Neural progenitor cell (in vitro differentiated cells): Measurements from ENCODE around the gene PRPH2. TPM values are rescaled to one million over a fixed set of nuclear protein-coding genes. Genes with fewer than 3 reads are reported as not detected.
"Not testable (repeated sequence)": the region's sequence is repeated elsewhere in the genome, so short reads cannot be mapped to it uniquely, and the experiment has no call there.

Source experiments
- DNase-seq: peaks from one replicate; pipeline ENCODE4 v3.0.0-alpha.2; 2016; ENCODE audit warnings: low spot score
- H2AFZ ChIP-seq: fragments of 200-600 bp; sonication (generic); replicated peaks from 2 replicates; pipeline ENCODE4 v1.6.1; 2016; ENCODE audit warnings: antibody characterized with exemption
- H3F3A ChIP-seq: fragments of 200-600 bp; sonication (generic); 2 replicates; pipeline ENCODE4 v1.6.1; 2016; ENCODE audit warnings: antibody characterized with exemption, low read depth
- H3K27ac ChIP-seq: fragments of 200-600 bp; sonication (generic); 2 replicates; pipeline ENCODE4 v1.5.1; 2016; ENCODE audit warnings: mild to moderate bottlenecking
- H3K27me3 ChIP-seq: fragments of 200-600 bp; sonication (generic); 2 replicates; pipeline ENCODE4 v1.6.1; 2016; ENCODE audit warnings: mild to moderate bottlenecking, moderate library complexity
- H3K36me3 ChIP-seq: fragments of 200-600 bp; sonication (generic); 2 replicates; pipeline ENCODE4 v1.5.1; 2016
- H3K4me1 ChIP-seq: fragments of 200-600 bp; sonication (generic); 2 replicates; pipeline ENCODE4 v1.6.1; 2016; ENCODE audit warnings: mixed run types
- H3K4me2 ChIP-seq: fragments of 200-600 bp; sonication (generic); 2 replicates; pipeline ENCODE4 v1.6.1; 2016
- H3K4me3 ChIP-seq: fragments of 200-600 bp; sonication (generic); 2 replicates; pipeline ENCODE4 v1.5.1; 2016
- H3K79me2 ChIP-seq: fragments of 200-600 bp; sonication (generic); 2 replicates; pipeline ENCODE4 v1.6.1; 2016; ENCODE audit warnings: low read depth
- H3K9ac ChIP-seq: fragments of 200-600 bp; sonication (generic); 2 replicates; pipeline ENCODE4 v1.6.1; 2016
- H3K9me3 ChIP-seq: fragments of 200-600 bp; sonication (generic); 2 replicates; pipeline ENCODE4 v1.5.1; 2016; ENCODE audit warnings: low read depth
- H4K20me1 ChIP-seq: fragments of 200-600 bp; sonication (generic); 2 replicates; pipeline ENCODE4 v1.6.1; 2016; ENCODE audit warnings: low read depth
- H3K27ac Mint-ChIP-seq: 3 replicates; pipeline ENCODE4 v1.8.0; 2021; ENCODE audit warnings: mixed read lengths
- H3K27me3 Mint-ChIP-seq: 2 replicates; pipeline ENCODE4 v1.8.0; 2022; ENCODE audit warnings: low read depth, mild to moderate bottlenecking, inconsistent platforms, moderate library complexity, mixed read lengths; ENCODE audit not compliant: insufficient read depth
- H3K36me3 Mint-ChIP-seq: 3 replicates; pipeline ENCODE4 v1.8.0; 2021; ENCODE audit warnings: mixed read lengths
- H3K4me1 Mint-ChIP-seq: 3 replicates; pipeline ENCODE4 v1.8.0; 2021; ENCODE audit warnings: mixed read lengths
- H3K4me3 Mint-ChIP-seq: 3 replicates; pipeline ENCODE4 v1.8.0; 2021; ENCODE audit warnings: mild to moderate bottlenecking, moderate library complexity, mixed read lengths
- H3K9me3 Mint-ChIP-seq: 3 replicates; pipeline ENCODE4 v1.8.0; 2020; ENCODE audit warnings: mixed read lengths
- EZH2 ChIP-seq: fragments of 200-600 bp; sonication (generic); IDR thresholded peaks from 2 replicates; pipeline ENCODE4 v1.6.1; 2017; ENCODE audit warnings: antibody characterized with exemption, mild to moderate bottlenecking, moderate library complexity
- EZH2phosphoT487 ChIP-seq: fragments of 200-600 bp; sonication (generic); IDR thresholded peaks from 2 replicates; pipeline ENCODE4 v1.6.1; 2017; ENCODE audit warnings: antibody characterized with exemption
- total RNA-seq: library from RNA; depleted of rRNA; stranded (reverse); fragments of >200 nt; gene quantifications from 2 replicates; pipeline ENCODE4 v1.2.3, GENCODE V29; 2015; ENCODE audit warnings: low replicate concordance
- TF ChIP-seq, protein P1 (sequence below): fragments of 200-600 bp; sonication (generic); IDR thresholded peaks from 2 replicates; pipeline ENCODE4 v1.5.1; 2017; ENCODE audit warnings: antibody characterized with exemption, mild to moderate bottlenecking

The PRPH2 gene
- total RNA-seq, 1 donor from 2014 or later = not detected

DNA sequence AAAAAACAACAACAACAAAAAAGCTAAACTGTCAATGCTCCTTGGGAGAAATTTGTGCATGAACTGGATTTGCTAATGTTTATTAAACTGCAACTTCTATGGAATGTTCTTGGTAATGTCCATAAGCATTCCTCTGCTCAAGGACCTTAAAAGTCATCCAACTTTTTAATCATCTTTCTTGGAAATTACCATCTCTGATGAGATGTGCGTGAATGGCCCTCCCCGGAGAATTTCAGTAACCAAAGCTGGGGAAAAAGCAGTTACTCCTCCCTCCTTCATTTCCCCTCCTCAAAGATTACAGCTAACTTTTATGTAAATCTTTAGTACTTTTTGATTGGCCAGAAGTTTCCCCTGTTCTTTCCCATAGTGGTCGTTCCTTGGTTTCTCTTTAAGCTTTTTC lies 18.3 kb upstream of the PRPH2 start:
- no peak overlapping the region for H3K4me3 ChIP-seq
- H3K4me2 ChIP-seq = no peak overlapping the region
- Mint-ChIP-seq H3K36me3 (peaks cover under 1% of the 10 kb centered on the region), H3K4me1 (peaks cover 10% of the 10 kb centered on the region), H3K4me3 (no peak overlapping the region), H3K27ac (no peak overlapping the region), H3K27me3 (peaks cover 3% of the 10 kb centered on the region), H3K9me3 (no peaks in the 10 kb centered on the region)
- no peak overlapping the region for H2AFZ ChIP-seq
- peaks cover 7% of the 10 kb centered on the region for H3K4me1 ChIP-seq
- peaks cover 22% of the 10 kb centered on the region for H3K79me2 ChIP-seq
- H3F3A ChIP-seq = peaks cover 14% of the 10 kb centered on the region
- TF ChIP-seq, protein P1, sequence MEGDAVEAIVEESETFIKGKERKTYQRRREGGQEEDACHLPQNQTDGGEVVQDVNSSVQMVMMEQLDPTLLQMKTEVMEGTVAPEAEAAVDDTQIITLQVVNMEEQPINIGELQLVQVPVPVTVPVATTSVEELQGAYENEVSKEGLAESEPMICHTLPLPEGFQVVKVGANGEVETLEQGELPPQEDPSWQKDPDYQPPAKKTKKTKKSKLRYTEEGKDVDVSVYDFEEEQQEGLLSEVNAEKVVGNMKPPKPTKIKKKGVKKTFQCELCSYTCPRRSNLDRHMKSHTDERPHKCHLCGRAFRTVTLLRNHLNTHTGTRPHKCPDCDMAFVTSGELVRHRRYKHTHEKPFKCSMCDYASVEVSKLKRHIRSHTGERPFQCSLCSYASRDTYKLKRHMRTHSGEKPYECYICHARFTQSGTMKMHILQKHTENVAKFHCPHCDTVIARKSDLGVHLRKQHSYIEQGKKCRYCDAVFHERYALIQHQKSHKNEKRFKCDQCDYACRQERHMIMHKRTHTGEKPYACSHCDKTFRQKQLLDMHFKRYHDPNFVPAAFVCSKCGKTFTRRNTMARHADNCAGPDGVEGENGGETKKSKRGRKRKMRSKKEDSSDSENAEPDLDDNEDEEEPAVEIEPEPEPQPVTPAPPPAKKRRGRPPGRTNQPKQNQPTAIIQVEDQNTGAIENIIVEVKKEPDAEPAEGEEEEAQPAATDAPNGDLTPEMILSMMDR = no peak
- TF ChIP-seq EZH2phosphoT487 (no peak), EZH2 (no peak)
- DNase-seq = no peak
- no peak overlapping the region for H3K9ac ChIP-seq
- H3K36me3 ChIP-seq = no peaks in the 10 kb centered on the region
- H3K27me3 ChIP-seq = no peaks in the 10 kb centered on the region
- peaks cover 15% of the 10 kb centered on the region for H4K20me1 ChIP-seq
- H3K27ac ChIP-seq = no peak overlapping the region
- no peaks in the 10 kb centered on the region for H3K9me3 ChIP-seq

DNA sequence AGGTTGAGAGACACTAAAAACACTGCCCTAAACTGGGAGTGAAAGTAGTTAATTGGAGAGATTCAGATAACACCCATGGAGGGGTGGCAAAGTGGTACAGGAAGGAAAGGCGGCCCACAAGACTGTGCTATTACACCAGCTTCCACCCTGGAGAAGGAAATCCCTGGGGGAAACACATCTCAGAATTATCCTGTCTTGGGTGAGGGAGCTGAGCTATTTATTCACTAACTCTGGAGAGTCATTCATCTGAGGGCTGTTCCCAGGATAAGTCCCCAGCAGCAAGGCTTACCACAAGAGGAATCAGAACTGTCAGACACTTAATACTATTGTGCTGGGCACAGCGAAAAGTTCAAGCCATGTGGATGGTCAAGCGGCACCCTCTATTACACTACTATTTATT lies 13.6 kb upstream of the PRPH2 start:
- no peaks in the 10 kb centered on the region for H3K9me3 ChIP-seq
- no peak overlapping the region for H2AFZ ChIP-seq
- H3K27me3 Mint-ChIP-seq = peaks cover 2% of the 10 kb centered on the region
- H4K20me1 ChIP-seq = no peaks in the 10 kb centered on the region
- H3K9ac ChIP-seq = no peak overlapping the region
- no peak overlapping the region for H3K4me2 ChIP-seq
- peaks cover 2% of the 10 kb centered on the region for H3K9me3 Mint-ChIP-seq
- H3K27ac Mint-ChIP-seq = no peak overlapping the region
- peaks cover 2% of the 10 kb centered on the region for H3K4me1 Mint-ChIP-seq
- no peak for TF ChIP-seq EZH2phosphoT487
- TF ChIP-seq, protein P1 = no peak
- TF ChIP-seq EZH2 = no peak
- DNase-seq = no peak
- no peak overlapping the region for H3K27ac ChIP-seq
- H3K4me3 Mint-ChIP-seq = no peak overlapping the region
- no peaks in the 10 kb centered on the region for H3K36me3 Mint-ChIP-seq
- no peaks in the 10 kb centered on the region for H3K27me3 ChIP-seq
- no peaks in the 10 kb centered on the region for H3K36me3 ChIP-seq
- no peaks in the 10 kb centered on the region for H3K4me1 ChIP-seq
- no peaks in the 10 kb centered on the region for H3F3A ChIP-seq
- H3K79me2 ChIP-seq = no peaks in the 10 kb centered on the region
- H3K4me3 ChIP-seq = no peak overlapping the region

DNA sequence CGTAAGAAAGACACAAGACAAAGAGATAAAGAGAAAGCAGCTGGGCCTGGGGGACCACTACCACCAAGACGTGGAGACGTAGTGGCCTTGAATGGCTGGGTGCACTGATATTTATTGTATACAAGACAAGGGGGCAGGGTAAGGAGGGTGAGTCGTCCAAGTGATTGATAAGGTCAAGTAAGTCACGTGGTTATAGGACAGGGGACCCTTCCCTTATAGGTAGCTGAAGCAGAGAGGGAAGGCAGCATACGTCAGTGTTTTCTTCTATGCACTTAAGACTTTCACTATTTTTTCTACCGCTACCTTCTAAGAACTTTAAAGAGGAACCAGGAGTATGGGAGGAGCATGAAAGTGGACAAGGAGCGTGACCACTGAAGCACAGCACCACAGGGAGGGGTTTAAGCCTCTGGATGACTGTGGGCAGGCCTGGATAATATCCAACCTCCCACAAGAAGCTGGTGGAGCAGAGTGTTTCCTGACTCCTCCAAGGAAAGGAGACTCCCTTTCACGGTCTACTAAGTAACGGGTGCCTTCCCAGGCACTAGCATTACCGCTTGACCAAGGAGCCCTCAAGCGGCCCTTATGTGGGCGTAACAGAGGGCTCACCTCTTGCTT lies 11.6 kb upstream of the PRPH2 start:
- not testable (repeated sequence) for H3K27ac ChIP-seq, H3K4me1 Mint-ChIP-seq, H3K27me3 Mint-ChIP-seq

DNA sequence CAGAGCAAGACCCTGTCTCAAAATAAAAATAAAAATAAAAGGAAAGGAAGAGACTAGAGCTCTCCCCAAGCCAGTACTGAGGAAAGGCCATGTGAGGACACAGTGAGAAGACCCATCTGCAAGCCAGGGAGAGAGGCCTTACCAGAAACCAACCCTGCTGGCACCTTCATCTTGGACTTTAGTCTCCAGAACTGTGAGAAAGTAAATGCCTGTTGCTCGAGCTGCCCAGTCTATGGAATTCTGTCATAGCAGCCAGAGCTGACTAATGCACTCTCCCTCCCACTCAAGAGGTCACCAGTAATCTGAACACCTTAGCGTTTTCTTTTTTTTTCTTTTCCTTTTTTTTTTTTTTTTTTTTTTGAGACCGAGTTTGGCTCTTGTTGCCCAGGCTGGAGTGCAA lies 7.3 kb upstream of the PRPH2 start:
- peaks cover 2% of the 10 kb centered on the region for H3K9me3 Mint-ChIP-seq
- H3K9me3 ChIP-seq = no peaks in the 10 kb centered on the region
- no peak for DNase-seq
- H3K79me2 ChIP-seq = no peaks in the 10 kb centered on the region
- H3K4me1 ChIP-seq = no peaks in the 10 kb centered on the region
- no peaks in the 10 kb centered on the region for H3F3A ChIP-seq
- H3K36me3 Mint-ChIP-seq = no peaks in the 10 kb centered on the region
- no peaks in the 10 kb centered on the region for H4K20me1 ChIP-seq
- TF ChIP-seq EZH2 (no peak), EZH2phosphoT487 (no peak)
- TF ChIP-seq, protein P1 = no peak
- H3K27ac Mint-ChIP-seq = no peak overlapping the region
- H3K27ac ChIP-seq = no peak overlapping the region
- H3K27me3 Mint-ChIP-seq = peaks cover 6% of the 10 kb centered on the region
- no peak overlapping the region for H3K4me2 ChIP-seq
- no peak overlapping the region for H3K4me3 Mint-ChIP-seq
- H3K27me3 ChIP-seq = no peaks in the 10 kb centered on the region
- no peak overlapping the region for H3K9ac ChIP-seq
- H3K4me3 ChIP-seq = no peak overlapping the region
- no peak overlapping the region for H2AFZ ChIP-seq
- H3K36me3 ChIP-seq = no peaks in the 10 kb centered on the region
- peaks cover 4% of the 10 kb centered on the region for H3K4me1 Mint-ChIP-seq

More for the DNA sequence above, 11.6 kb upstream of the PRPH2 start:
- not testable (repeated sequence) for H3K9ac ChIP-seq, H2AFZ ChIP-seq, H3K27ac Mint-ChIP-seq, H3F3A ChIP-seq, H3K27me3 ChIP-seq, H3K36me3 ChIP-seq, DNase-seq, H3K9me3 Mint-ChIP-seq, H3K79me2 ChIP-seq, H3K36me3 Mint-ChIP-seq, H3K9me3 ChIP-seq, H4K20me1 ChIP-seq, H3K4me3 Mint-ChIP-seq, H3K4me1 ChIP-seq, H3K4me3 ChIP-seq, H3K4me2 ChIP-seq
